Measurements from ENCODE around the gene ZKSCAN1.
"Not testable (repeated sequence)": the region's sequence is repeated elsewhere in the genome, so short reads cannot be mapped to it uniquely, and the experiment has no call there.

The ZKSCAN1 gene

DNA sequence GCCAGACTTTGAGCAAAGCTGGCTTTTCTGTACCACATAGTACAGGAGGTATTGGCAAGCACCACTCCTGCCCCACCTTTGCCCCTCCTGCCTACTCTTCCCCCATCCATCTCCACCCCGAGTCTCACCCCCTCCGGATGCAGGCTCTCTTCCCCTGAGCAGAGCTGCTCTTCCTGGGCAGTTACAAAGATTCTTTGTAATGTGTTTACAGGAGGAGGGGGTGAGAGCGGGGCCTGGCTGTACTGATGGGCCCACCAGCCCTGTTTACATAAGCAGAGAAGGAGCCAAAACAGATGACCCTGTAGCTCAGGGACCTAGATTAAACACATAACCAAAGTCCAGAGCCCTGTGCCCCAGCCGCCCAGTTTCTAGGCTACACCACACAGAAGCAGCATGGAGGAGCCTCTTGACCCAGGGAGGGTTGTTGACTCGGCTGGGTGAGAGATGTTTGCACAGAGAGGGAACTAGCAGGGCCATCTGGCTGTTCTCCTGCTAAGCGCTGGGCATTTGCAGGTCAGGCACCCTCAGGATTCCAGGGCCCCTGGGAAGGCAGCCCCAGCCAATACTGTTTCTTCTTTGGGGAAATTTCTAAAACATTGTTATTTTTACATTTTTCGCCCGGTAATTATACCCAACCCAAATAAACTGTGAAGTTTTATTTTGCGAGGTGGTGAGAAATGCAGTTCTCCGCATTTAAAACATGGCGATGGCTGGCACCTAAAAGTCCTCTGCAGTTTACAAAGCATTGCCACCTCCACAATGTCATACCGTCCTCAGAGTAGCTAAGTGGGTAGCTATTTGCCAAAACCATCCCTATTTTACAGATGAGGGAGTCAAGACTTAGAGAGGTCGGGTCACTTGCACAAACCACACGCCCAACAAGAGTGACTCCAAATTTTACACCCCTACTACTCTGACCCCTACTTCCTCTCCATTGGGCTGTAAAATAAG lies 11.4 kb upstream of the ZKSCAN1 start:
- DNase-seq (ENCODE audit: low spot score), result no peak

DNA sequence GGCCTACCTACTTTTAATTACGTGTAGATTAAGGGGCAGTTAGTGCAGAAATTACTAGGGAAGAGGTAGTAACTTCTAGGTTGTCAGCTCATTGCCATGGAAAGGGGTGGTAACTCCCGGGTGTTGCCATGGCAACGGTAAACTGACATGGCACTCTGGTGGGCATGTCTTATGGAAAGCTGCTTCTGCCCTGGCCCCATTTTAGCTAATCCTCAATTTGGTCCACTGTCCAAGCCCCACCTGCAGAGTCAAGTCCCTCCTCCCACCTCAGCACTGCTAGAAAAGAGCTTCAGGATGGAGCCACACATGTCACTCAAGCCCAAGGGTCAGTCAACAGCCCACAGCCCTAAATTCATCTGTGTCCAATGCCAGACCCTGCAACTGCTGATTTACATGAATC lies 7.5 kb upstream of the ZKSCAN1 start:
- no peak for DNase-seq (ENCODE audit: low spot score)

DNA sequence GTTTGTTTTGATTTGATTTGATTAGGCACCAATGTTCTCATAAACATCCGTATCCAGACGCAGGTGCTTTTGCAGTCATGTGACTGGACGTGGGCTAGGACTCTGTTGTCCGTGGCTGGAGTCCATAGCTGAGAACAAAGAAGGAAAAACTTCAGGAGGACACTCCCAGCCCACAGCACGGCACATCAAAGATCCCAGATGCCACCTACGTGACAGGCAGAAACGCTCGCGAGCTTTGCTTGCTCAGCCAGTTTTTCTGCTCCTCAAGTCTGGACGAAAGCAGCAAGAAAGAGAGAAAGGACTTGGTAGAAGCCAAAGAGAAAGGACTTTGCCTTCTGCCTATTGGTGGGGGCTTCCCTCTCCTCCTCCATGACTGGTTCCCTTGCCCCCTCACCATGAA lies 6.9 kb upstream of the ZKSCAN1 start:
- no peak for DNase-seq (ENCODE audit: low spot score)

DNA sequence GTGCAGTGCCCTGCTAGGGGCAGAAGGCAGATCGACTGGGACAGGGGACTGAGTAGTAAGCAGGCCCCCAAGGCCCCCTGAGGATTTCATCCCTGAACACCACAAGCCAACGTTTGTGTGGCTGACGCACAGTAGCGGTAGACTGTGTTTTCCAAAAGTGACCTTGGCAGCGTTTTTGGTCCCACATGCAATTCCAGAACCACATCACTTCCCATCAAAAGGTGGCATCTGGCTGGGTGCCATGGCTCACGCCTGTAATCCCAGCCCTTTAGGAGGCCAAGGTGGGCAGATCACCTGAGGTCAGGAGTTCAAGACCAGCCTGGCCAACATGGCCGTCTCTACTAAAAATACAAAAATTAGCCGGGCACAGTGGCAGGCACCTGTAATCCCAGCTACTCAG lies 5.4 kb upstream of the ZKSCAN1 start:
- DNase-seq (ENCODE audit: low spot score), result not testable (repeated sequence)

DNA sequence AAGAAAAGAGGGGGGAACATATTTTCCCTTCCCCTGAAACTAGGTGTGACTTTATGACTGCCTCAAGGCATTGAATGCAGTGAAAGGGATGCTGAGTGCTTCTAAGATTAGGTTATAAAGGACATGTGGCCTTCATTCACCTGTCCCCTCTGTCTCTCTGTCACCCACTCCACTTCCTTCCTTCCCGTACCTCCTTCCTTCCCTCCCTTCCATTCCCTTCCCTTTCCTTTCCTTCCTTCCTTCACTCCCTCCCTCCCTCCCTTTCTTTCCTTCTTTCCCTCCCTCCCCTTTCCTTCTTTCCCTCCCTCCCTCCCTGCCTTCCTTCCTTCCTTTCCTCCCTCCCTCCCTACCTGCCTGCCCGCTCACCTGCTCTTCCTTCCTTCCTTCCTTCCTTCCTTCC lies 4.5 kb upstream of the ZKSCAN1 start:
- DNase-seq (ENCODE audit: low spot score), result no peak

DNA sequence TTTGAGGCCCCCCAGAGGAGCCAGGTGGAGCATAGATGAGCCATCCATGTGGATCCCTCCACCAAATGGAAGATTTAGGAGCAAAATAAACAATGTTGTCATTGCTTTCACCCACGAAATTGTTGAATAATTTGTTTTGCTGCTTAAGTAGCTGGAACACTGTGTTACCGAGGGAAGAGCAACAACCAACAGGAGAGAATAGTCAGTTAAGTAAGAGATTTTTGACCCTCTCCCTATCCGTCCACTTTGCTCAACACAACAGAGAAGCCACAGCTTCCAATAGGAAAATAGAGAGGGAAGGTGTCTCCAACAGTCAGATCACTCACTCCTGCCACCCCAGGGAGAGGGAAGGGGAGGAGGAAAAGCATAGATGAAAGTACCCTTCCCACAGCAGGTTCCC lies 3.9 kb upstream of the ZKSCAN1 start:
- no peak for DNase-seq (ENCODE audit: low spot score)

DNA sequence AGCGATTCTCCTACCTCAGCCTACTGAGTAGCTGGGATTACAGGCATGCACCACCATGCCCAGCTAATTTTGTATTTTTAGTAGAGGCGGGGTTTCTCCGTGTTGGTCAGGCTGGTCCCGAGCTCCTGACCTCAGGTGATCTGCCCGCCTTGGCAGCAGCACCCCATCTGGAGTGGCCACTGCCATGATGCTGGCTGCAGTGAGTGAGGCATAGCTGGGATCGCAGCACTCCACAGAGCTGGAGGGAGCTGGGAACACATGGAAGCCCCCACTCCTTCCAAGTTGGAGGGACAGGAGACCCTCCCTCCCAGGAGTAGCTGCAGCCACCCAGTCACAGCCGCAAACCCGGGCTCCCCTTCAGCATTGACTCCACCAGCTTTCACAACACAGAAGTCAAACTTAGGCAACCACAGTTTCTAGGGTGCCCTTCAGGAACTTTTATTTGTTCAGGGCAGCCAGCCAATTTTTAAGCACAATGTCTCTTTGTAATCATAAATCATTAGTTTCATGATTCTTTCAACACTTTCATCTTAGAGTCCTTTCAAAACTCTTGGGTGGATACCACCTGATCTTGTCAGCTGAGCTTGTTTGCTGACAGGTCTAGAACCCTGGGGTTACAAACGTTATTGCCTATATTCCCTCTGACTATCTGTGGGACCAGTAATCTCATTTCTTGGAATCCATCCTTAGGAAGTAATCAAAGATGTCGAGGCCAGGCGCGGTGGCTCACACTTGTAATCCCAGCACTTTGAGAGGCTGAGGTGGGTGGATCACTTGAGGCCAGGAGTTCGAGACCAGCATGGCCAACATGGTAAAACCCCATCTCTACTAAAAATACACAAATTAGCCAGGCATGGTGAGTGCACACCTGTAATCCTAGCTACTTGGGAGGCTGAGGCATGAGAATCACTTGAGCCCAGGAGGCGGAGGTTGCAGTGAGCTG lies 2.7 kb upstream of the ZKSCAN1 start:
- peak; percentile 63 for DNase-seq (ENCODE audit: low spot score)

DNA sequence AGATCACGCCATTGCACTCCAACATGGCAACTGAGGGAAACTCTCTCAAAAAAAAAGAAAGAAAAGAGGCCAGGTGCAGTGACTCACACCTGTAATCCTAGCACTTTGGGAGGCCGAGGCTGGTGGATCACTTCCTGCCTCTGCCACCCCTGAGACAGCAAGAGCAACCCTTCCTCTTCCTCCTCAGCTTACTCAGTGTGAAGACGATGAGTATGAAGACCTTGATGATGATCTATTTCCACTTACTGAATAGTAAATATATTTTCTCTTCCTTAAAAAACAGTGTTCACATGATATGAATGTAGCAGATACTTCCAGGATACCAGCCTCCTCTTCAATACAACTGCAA lies 2.1 kb upstream of the ZKSCAN1 start:
- peak; percentile 43 for DNase-seq (ENCODE audit: low spot score)

DNA sequence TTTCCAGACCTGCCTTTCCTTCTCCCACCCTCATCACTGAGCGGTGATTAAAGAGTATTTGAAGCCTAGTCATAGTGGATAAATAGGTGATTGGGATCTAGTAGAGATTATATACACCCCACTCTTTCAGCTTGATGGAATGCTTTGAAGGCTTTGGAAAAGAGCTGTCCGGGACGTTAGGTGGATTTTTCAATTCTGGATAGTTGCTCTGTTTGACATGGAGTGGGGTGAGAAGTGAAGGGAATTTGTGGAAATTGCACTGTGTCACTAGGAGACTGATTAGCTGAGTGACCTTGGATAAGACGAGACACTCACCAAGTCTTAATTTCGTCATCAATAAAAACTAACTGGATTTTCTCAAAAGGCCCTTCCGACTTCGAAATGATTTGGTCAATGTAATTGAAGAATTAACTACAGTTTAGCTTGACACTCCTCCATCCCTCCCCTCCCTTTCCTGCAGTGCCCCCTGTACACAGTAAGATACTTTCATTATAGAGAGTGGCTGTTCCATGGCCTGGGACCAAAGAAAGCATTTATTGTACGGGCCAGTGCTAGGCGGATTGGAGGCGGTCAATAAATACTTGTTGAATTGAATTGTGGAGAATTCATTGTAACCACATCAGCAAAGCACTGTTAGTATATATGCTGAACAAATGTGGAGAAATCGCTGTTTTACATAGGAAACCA lies 962 bp downstream of the ZKSCAN1 start:
- DNase-seq (ENCODE audit: low spot score), result peak; percentile 43

DNA sequence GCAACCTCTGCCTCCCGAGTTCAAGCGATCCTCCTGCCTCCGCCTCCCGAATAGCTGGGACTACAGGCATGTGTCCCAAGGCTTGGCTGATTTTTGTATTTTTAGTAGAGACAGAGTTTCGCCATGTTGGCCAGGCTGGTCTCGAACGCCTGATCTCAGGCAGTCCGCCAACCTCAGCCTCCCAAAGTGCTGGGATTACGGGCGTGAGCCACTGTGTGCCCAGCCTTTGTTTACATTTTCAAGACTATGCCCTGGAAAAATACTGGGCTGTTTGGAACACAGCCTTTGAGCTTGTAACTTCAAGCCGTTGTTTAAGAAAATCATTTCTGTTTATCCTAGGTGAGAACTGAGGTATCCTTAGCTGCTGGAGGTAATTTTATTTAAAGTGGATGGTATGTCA lies 1.9 kb downstream of the ZKSCAN1 start:
- DNase-seq (ENCODE audit: low spot score), result peak; percentile 41

DNA sequence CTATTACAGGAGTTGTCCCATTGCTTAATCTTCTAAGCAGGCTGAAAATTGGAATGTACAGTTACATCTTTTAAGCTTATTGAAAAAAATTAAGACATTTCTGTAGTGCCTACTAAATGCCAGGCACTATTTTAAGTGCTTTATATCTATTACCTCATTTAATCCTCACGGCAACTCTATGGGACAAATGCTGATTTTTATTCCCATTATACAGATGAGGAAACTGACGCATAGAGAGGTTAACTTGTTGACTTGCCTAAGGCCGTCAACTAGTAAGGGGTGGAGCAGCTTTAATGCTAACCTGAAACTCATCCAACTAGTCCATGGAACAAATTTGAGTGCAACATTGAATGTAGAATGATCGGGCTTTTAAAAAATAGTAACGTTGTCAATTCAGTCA lies 2.5 kb downstream of the ZKSCAN1 start:
- no peak for DNase-seq (ENCODE audit: low spot score)

DNA sequence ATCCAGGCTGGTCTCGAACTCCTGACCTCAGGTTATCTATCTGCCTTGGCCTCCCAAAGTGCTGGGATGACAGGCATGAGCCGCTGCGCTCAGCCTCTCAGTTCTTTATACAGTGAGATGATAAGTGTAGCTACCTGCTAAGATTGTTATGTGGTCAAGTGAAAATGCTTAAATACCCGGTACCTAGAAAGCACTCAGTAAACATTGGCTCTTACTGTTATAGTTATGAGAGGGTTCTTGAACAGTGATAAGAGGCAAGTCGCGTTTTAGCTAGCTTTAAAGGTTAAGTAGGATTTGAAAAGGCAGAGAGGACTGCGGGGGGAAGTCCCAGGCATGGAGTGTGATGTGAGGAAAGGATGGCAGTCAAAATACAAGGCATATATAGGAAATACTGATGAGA lies 4.5 kb downstream of the ZKSCAN1 start:
- no peak for DNase-seq (ENCODE audit: low spot score)

DNA sequence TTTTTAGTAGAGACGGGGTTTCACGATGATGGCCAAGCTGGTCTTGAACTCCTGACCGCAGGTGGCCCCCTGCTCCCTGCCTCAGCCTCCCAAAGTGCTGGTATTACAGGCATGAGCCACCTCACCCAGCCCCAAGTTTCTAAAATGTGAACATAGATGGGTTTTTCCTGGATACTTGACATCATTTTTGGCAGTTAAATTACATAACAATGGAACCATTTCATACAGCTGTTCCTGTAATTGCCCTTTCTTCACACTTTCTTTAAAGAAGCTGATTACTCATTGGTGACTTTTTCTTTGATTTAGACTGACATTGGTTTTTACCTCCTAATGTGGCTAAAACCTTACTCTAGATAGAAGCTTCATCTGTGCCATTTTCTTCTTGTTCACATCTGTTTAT lies 5.9 kb downstream of the ZKSCAN1 start:
- no peak for DNase-seq (ENCODE audit: low spot score)

DNA sequence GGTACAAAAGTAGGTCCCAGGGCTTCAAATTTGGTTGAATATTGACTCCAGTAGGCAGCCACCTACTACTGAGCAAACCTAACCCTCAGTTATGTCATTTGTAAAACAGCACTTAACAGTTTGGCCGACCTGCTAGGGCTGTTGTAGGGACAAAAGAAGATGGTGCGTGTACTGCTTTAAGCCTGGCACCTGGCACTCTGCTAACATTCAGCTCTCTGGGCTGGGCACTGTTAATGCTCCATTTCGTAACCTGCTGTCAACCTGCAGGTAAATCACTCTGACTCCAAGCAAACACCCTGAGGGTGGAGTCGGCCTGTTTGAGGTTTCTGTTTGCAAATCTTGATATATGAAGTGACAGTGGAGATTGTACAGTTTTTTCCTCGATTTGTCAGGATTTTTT lies 7.2 kb downstream of the ZKSCAN1 start:
- DNase-seq (ENCODE audit: low spot score), result no peak

DNA sequence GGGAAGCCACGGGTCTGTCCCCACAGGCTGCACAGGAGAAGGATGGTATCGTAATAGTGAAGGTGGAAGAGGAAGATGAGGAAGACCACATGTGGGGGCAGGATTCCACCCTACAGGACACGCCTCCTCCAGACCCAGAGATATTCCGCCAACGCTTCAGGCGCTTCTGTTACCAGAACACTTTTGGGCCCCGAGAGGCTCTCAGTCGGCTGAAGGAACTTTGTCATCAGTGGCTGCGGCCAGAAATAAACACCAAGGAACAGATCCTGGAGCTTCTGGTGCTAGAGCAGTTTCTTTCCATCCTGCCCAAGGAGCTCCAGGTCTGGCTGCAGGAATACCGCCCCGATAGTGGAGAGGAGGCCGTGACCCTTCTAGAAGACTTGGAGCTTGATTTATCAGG lies 8.1 kb downstream of the ZKSCAN1 start:
- DNase-seq (ENCODE audit: low spot score), result no peak

DNA sequence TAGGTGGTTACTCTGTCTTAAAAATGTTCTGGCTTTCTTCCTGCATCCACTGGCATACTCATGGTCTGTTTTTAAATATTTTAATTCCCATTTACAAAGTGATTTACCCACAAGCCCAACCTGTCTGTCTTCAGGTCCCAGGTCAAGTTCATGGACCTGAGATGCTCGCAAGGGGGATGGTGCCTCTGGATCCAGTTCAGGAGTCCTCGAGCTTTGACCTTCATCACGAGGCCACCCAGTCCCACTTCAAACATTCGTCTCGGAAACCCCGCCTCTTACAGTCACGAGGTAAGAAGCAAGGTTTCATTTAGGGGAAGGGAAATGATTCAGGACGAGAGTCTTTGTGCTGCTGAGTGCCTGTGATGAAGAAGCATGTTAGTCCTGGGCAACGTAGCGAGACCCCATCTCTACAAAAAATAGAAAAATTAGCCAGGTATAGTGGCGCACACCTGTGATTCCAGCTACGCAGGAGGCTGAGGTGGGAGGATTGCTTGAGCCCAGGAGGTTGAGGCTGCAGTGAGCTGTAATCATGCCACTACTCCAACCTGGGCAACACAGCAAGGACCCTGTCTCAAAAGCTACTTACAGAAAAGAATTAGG lies 8.7 kb downstream of the ZKSCAN1 start:
- DNase-seq (ENCODE audit: low spot score), result no peak

DNA sequence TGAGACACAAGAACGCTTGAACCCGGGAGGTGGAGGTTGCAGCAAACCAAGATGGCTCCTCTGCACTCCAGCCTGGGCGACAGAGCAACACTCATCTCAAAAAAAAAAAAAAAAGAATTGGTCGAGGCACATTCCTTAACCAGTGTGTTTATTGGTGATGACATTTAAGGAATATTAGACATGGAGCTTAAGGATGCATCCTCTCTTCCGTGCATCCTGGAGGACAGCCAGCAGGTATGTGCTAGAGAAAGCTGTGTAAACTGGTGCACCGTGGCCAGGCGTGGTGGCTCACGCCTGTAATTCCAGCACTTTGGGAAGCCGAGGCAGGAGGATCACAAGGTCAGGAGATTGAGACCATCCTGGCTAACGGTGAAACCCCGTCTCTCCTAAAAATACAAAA lies 11.8 kb downstream of the ZKSCAN1 start:
- no peak for DNase-seq (ENCODE audit: low spot score)

DNA sequence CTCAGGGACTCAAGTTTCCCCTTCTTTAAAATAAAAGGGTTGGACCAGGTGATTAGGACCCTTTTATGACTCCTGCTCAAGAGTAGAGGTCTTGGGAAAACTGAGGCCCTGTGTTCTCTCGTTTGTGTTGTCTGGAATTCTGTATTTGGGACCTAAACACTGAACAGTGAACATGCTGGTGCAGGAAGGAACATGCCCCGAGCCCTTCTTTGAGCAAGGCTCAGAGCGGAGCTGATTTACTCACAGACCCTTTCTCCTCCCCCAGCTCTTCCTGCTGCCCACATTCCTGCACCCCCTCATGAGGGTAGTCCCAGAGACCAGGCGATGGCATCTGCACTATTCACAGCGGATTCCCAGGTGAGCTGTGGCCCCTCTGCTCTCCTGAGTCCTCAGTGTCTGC lies 14.2 kb downstream of the ZKSCAN1 start:
- no peak for DNase-seq (ENCODE audit: low spot score)

DNA sequence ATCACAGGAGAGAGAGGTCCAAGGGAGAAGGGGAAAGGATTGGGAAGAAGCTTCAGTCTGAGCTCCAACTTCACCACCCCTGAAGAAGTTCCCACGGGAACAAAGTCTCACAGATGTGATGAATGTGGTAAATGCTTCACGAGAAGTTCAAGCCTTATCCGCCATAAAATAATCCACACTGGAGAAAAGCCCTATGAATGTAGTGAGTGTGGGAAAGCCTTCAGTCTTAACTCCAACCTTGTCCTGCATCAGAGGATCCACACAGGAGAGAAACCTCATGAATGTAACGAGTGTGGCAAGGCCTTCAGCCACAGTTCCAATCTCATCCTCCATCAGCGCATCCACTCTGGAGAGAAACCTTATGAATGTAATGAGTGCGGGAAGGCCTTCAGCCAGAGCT lies 18.1 kb downstream of the ZKSCAN1 start:
- DNase-seq (ENCODE audit: low spot score), result no peak

DNA sequence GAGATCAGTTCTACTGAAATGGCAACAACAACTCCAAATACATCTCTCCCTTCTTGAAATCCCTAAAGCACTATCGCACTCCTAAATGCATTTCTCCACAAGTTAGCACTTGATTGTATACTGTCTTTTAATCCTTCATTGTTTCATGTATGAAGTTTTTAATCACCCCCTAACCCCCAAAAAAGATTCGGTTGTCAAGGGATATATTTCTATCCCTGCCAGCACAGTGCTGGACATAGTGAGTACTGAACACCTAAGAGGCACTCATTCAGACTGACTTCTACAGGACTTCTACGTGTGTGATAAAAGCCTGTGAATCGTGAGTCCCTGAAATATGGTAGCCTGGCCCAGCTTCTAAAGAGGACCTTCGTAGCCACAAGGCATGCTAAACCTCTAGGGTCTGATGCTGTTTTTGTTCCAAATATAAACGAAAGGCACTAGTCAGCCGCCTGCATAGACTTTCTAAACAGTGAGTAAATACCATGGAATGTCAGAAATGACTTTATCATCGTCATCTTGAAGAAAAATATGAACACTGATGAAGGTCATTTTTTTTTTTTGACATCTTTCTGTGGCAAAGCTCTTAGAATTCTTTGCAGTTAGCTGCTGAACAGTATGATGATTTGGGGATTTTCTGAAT lies 19.6 kb downstream of the ZKSCAN1 start:
- DNase-seq (ENCODE audit: low spot score), result no peak

DNA sequence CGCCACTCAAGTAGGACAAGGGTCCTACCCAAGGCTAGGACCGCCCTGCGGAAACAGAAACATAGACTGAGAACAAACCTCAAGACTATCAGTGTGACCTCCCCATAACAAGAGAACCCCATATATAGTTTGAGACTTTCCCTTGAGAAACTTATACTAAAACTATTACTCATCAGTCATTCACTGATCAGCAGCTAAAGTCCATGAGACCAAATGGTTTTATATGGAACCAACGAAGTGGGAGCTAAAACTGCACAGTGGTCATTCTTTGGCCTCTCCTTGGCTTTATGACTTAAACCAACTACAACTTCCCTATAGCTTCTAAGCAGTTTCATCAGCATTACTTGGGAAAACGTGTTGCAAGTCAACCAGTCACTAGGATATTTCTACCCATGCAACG lies 20.5 kb downstream of the ZKSCAN1 start:
- DNase-seq (ENCODE audit: low spot score), result no peak

DNA sequence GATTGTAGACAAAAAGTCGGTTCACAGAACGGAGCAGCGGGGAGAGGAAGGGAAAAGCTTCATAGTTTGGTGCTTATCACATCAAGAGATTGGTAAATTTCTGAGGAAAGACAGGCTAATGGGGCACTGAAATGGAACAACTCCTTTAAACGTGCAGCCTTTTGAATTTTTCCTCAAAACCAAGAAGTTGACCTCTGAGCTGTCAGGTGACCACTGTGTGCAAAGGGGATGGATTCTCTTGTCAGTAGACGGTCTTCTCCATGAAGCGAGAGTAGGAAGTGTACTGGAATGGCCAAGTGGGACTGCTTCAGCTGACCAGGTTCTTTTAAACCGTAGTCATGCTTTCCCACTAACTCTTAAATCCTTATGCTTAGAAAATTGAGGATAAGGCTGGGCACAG lies 22.9 kb downstream of the ZKSCAN1 start:
- DNase-seq (ENCODE audit: low spot score), result no peak
